K562 (cell line): ENCODE data around the gene ZMAT2. TPM values are rescaled to one million over a fixed set of nuclear protein-coding genes. Genes with fewer than 3 reads are reported as not detected.

Experiments
- ATAC-seq: fragments of 200-7000 bp; cut with Tn5 transposase; 3 replicates; pipeline ENCODE4 v1.9.1; 2020; ENCODE audit warnings: moderate library complexity
- BruUV-seq: library from RNA; stranded (reverse); fragments of 400-500 nt; replicated peaks from 2 replicates; lab custom pipeline; 2021; lab: Mats Ljungman, UMichigan
- CTCF ChIA-PET: fragments of 300-600 bp; formaldehyde crosslinking; extraction: SDS; loops from one replicate; lab custom pipeline; 2021; ENCODE audit warnings: low intra/inter-chr PET ratio; lab: Yijun Ruan, JAX
- POLR2A ChIA-PET: fragments of 300-600, 350-650 bp; sonication (Branson Sonifier 250); formaldehyde crosslinking; extraction: SDS; loops from one replicate; lab custom pipeline; 2021; ENCODE audit warnings: antibody characterized with exemption, inconsistent platforms; lab: Yijun Ruan, JAX
- DNase-seq, 4 experiments: peaks; one replicate each; pipeline versions ENCODE4 v3.0.0 to v3.0.0-alpha.2; 2011 to 2018; ENCODE audit warnings: low spot score in 3 of 4, mixed read lengths in 3 of 4; ENCODE audit errors: extremely low read depth in 1 of 4
- FAIRE-seq: peaks from 2 replicates; lab custom pipeline; 2011; peaks lifted over from hg19 to GRCh38; lab: Jason Lieb, UNC
- H2AFZ ChIP-seq: 2 replicates; pipeline ENCODE4 v1.6.0; 2011; ENCODE audit warnings: low read depth, low read length, control low read depth, inconsistent platforms
- H3K27ac ChIP-seq: fragments of 200-600 bp; 3 replicates; pipeline ENCODE4 v1.8.0; 2011; ENCODE audit warnings: low read depth, mild to moderate bottlenecking, control low read depth, inconsistent platforms, low read length, moderate library complexity, mixed read lengths; ENCODE audit errors: extremely low read depth
- H3K27me3 ChIP-seq, 2 experiments: fragments of 300-600 bp in 1 of 2; 2 replicates in 1 of 2; 3 replicates in 1 of 2; pipeline versions ENCODE4 v1.6.0 to v1.8.0; 2011; ENCODE audit warnings: inconsistent platforms in 2 of 2, low read length in 2 of 2, mild to moderate bottlenecking in 1 of 2, mixed read lengths in 1 of 2, moderate library complexity in 1 of 2; ENCODE audit not compliant: control insufficient read depth in 2 of 2, insufficient read depth in 2 of 2
- H3K36me3 ChIP-seq: fragments of 300-600 bp; 3 replicates; pipeline ENCODE4 v1.8.0; 2011; ENCODE audit warnings: mild to moderate bottlenecking, low read length, inconsistent platforms; ENCODE audit not compliant: control insufficient read depth, insufficient read depth
- H3K4me1 ChIP-seq, 2 experiments: fragments of 200-600 bp in 1 of 2; replicated peaks in 1 of 2; 2 replicates in 1 of 2; 3 replicates in 1 of 2; pipeline versions ENCODE4 v1.5.1 to v1.8.0; 2011; ENCODE audit warnings: inconsistent platforms in 2 of 2, low read length in 2 of 2, mild to moderate bottlenecking in 1 of 2, mixed read lengths in 1 of 2, moderate library complexity in 1 of 2; ENCODE audit not compliant: control insufficient read depth in 2 of 2, insufficient read depth in 2 of 2
- H3K4me2 ChIP-seq: 2 replicates; pipeline ENCODE4 v1.6.1; 2011; ENCODE audit warnings: low read length, control low read depth, inconsistent platforms, mixed read lengths; ENCODE audit not compliant: insufficient read depth
- H3K4me3 ChIP-seq: fragments of 200-600 bp; sonication (generic), shearing (Covaris generic); 2 replicates; pipeline ENCODE4 v1.5.1; 2016; ENCODE audit warnings: control low read depth, inconsistent platforms
- H3K79me2 ChIP-seq: fragments of 200-600 bp; 3 replicates; pipeline ENCODE4 v1.8.0; 2011; ENCODE audit warnings: low read length, inconsistent platforms; ENCODE audit not compliant: control insufficient read depth, insufficient read depth
- H3K9ac ChIP-seq, 2 experiments: 2 replicates each; pipeline versions ENCODE4 v1.6.0 to v1.6.1; 2011; ENCODE audit warnings: low read depth in 2 of 2, low read length in 2 of 2, control low read depth in 1 of 2, inconsistent platforms in 1 of 2, mild to moderate bottlenecking in 1 of 2, mixed read lengths in 1 of 2; ENCODE audit not compliant: insufficient read depth in 1 of 2
- H3K9me1 ChIP-seq: one replicate; pipeline ENCODE4 v1.6.0; 2011; ENCODE audit warnings: inconsistent platforms, mild to moderate bottlenecking, low read length, moderate library complexity; ENCODE audit not compliant: control insufficient read depth, insufficient read depth
- H3K9me3 ChIP-seq: replicated peaks from 2 replicates; pipeline ENCODE4 v1.5.1; 2011; ENCODE audit warnings: low read depth, low read length, inconsistent platforms; ENCODE audit not compliant: control insufficient read depth, insufficient read depth
- H4K20me1 ChIP-seq: replicated peaks from 2 replicates; pipeline ENCODE4 v1.6.1; 2011; ENCODE audit warnings: low read length, inconsistent platforms, mixed read lengths; ENCODE audit not compliant: control insufficient read depth, insufficient read depth
- ARID1B ChIP-seq: fragments of 450-650 bp; IDR thresholded peaks from 2 replicates; pipeline ENCODE4 v1.6.1; 2016; ENCODE audit warnings: antibody characterized with exemption, mild to moderate bottlenecking, inconsistent platforms
- CBX3 ChIP-seq, 2 experiments: IDR thresholded peaks; 1 replicate in 1 of 2; 2 replicates in 1 of 2; pipeline ENCODE4 v1.6.1; 2012; ENCODE audit warnings: inconsistent platforms in 2 of 2, low read length in 2 of 2, borderline replicate concordance in 1 of 2, control low read depth in 1 of 2
- CREM ChIP-seq: IDR thresholded peaks from 2 replicates; pipeline ENCODE4 v1.6.1; 2014; ENCODE audit warnings: antibody characterized with exemption, low read depth
- DACH1 ChIP-seq: fragments of 450-650 bp; IDR thresholded peaks from 2 replicates; pipeline ENCODE4 v1.6.1; 2018; ENCODE audit not compliant: partially characterized antibody
- ETS2 ChIP-seq: IDR thresholded peaks from 2 replicates; pipeline ENCODE4 v1.6.1; 2016; ENCODE audit warnings: borderline replicate concordance, missing genetic modification characterization, mild to moderate bottlenecking, moderate library complexity, missing compliant biosample characterization; ENCODE audit not compliant: poor library complexity, severe bottlenecking
- KDM1A ChIP-seq, 2 experiments: fragments of 450-650 bp; IDR thresholded peaks; 2 replicates each; pipeline ENCODE4 v1.6.1; 2016; ENCODE audit warnings: mild to moderate bottlenecking in 2 of 2
- MEIS2 ChIP-seq: fragments of 450-650 bp; IDR thresholded peaks from 2 replicates; pipeline ENCODE4 v1.6.1; 2014; ENCODE audit warnings: mild to moderate bottlenecking; ENCODE audit not compliant: partially characterized antibody
- MNT ChIP-seq, 2 experiments: fragments of 450-650 bp; conservative IDR thresholded peaks; 2 replicates each; pipeline ENCODE4 v1.6.1; 2017; ENCODE audit warnings: mild to moderate bottlenecking in 2 of 2, moderate library complexity in 2 of 2
- POLR2G ChIP-seq: fragments of 200-400 bp; formaldehyde crosslinking; IDR thresholded peaks from 2 replicates; pipeline ENCODE4 v1.6.1; 2017; ENCODE audit warnings: low read depth, mild to moderate bottlenecking, antibody characterized with exemption, low read length, moderate library complexity
- STAT5A ChIP-seq: IDR thresholded peaks from 2 replicates; pipeline ENCODE4 v1.6.1; 2012; ENCODE audit warnings: low read length, inconsistent platforms, borderline replicate concordance
- TRIM24 ChIP-seq, 2 experiments: fragments of 450-650 bp; IDR thresholded peaks; 2 replicates each; pipeline ENCODE4 v1.6.1; 2016
- TRIM28 ChIP-seq: fragments of 450-650 bp; IDR thresholded peaks from 2 replicates; pipeline ENCODE4 v1.6.1; 2017
- USF2 ChIP-seq: sonication (generic); formaldehyde crosslinking; IDR thresholded peaks from 2 replicates; pipeline ENCODE4 v1.5.0; 2020; ENCODE audit warnings: missing genetic modification reagents
- ZNF175 ChIP-seq: fragments of 200-800 bp; sonication (Bioruptor generic); IDR thresholded peaks from 2 replicates; pipeline ENCODE4 v1.6.1; 2016; ENCODE audit warnings: low read depth, mild to moderate bottlenecking, missing genetic modification characterization, missing compliant biosample characterization
- ZNF23 ChIP-seq: fragments of 250-450 bp; sonication (Bioruptor Pico); IDR thresholded peaks from 2 replicates; pipeline ENCODE4 v1.4.0; 2020; ENCODE audit warnings: mild to moderate bottlenecking
- ZNF253 ChIP-seq: fragments of 250-450 bp; sonication (Bioruptor Pico); conservative IDR thresholded peaks from 2 replicates; pipeline ENCODE4 v1.6.1; 2021; ENCODE audit warnings: mild to moderate bottlenecking
- ZNF316 ChIP-seq: fragments of 450-650 bp; IDR thresholded peaks from 2 replicates; pipeline ENCODE4 v1.6.1; 2016
- ZNF584 ChIP-seq: fragments of 200-800 bp; sonication (Bioruptor generic); IDR thresholded peaks from 2 replicates; pipeline ENCODE4 v1.6.1; 2016; ENCODE audit warnings: low read depth, mild to moderate bottlenecking, missing genetic modification characterization, missing compliant biosample characterization
- WGBS: fragments of 100-300 bp; shearing (Covaris generic); methylation state at CpG from one replicate; pipeline ENCODE4 v1.1.6; 2016; ENCODE audit warnings: low coverage, mixed read lengths; ENCODE audit not compliant: insufficient coverage; ENCODE audit errors: missing lambda C conversion rate; 5-methylcytosine and 5-hydroxymethylcytosine counted together
- in situ Hi-C: fragments of 300-500 bp; cut with MboI; formaldehyde crosslinking; loops from 4 replicates; pipeline ENCODE4 v1.15.0; 2018; ENCODE audit warnings: inconsistent platforms, mixed read lengths
- intact Hi-C: fragments of 100-400 bp; cut with micrococcal nuclease; formaldehyde crosslinking; loops from 2 replicates; pipeline ENCODE4 v1.14.2; 2022
- polyA plus RNA-seq, 8 experiments: library from polyadenylated mRNA; depleted of rRNA in 4 of 8; stranded (reverse) in 5 of 8; unstranded in 3 of 8; fragments of >200 nt; fragmentation: Nextera tagmentation in 2 of 8; fragmentation: Illumina TruSeq in 1 of 8; extraction: Ambion mirVana in 2 of 8; extraction: Trizol in 1 of 8; gene quantifications; 2 replicates each; pipeline versions ENCODE4 v1.2.1 to v1.2.3, GENCODE V29; 2011 to 2014; ENCODE audit warnings: inconsistent platforms in 1 of 8, missing spikeins in 1 of 8
- total RNA-seq, 7 experiments: library from RNA; depleted of rRNA in 6 of 7; stranded (reverse); fragments of >200 nt in 6 of 7; fragmentation: Illumina TruSeq in 2 of 7; extraction: Trizol in 2 of 7; gene quantifications; 2 replicates each; pipeline versions ENCODE4 v1.2.1 to v1.2.3, GENCODE V29; 2011 to 2021; ENCODE audit warnings: low replicate concordance in 1 of 7

Gene ZMAT2
- total and polyA plus RNA-seq, 9 of the 15 experiments (the other 6 are each of a cell fraction or from before 2014, with no cell fraction given), result 44.2 to 101 (median 69.2) TPM

- TF ChIP-seq MEIS2, result peak; percentile 98
- TF ChIP-seq USF2 (CRISPR knock-in tag), result no peak
- peak; percentile 15; the same call in 1 of the 2 replicates for TF ChIP-seq CREM
- peak; percentile 61; the same call in 1 of the 2 replicates for TF ChIP-seq STAT5A
- TF ChIP-seq ZNF253, result no peak
- TF ChIP-seq ZNF175 (CRISPR knock-in tag), result no peak
- TF ChIP-seq ZNF584, result no peak
- TF ChIP-seq ARID1B, result peak; percentile 75
- TF ChIP-seq TRIM24 (IDR thresholded peaks at IDR 0.05), result 0 out of 4 replicates have a peak, but pooled peaks of 1 of the 2 experiments have one; percentile 7
- TF ChIP-seq DACH1, result peak; percentile 54
- TF ChIP-seq ZNF23, result no peak
These were observed 21.3 kb upstream of the ZMAT2 start (continued) for GRCh38 chr5:140678993-140679392.

- Histone ChIP-seq H4K20me1 (no peaks in the 10 kb centered on the region), H3K4me2 (peak overlapping the region; percentile 98), H3K36me3 (peaks cover 54% of the 10 kb centered on the region), H3K27ac (peak overlapping the region; percentile 80), H3K9me3 (no peaks in the 10 kb centered on the region), H3K27me3 (no peaks in the 10 kb centered on the region), H3K79me2 (peaks cover 42% of the 10 kb centered on the region), H3K9ac (peak overlapping the region; percentile 76 to 99), H3K4me3 (peak overlapping the region; percentile 68), H3K4me1 (peaks cover 5 to 14% of the 10 kb centered on the region in 2 experiments; a peak in 3 of 5 replicates), H2AFZ (peak overlapping the region; percentile 95), H3K9me1 (no peaks in the 10 kb centered on the region)
- POLR2A ChIA-PET, result interaction anchor here (0.6 to 2.2 kb wide), 15 partner anchors 11 to 289 kb away, joined by 3 to 29 read pairs (median 6); partner anchors contain the start of genes ANKHD1, DND1, EIF4EBP3 and IK
- intact Hi-C loops, result loop anchor here (2.0 kb wide), 1 partner anchor 26 kb away; the partner anchor contains the start of gene WDR55
- TF ChIP-seq ETS2 (tag) (no peak), TRIM28 (peak; percentile 74; the same call in 1 of the 2 replicates), CBX3 (IDR thresholded peaks at IDR 0.05; ENCODE audit: borderline replicate concordance in 1 of 2, low read length in 2 of 2) (peak in 1 of 2 experiments; percentile 51; a peak in 1 of 3 replicates), TRIM24 (IDR thresholded peaks at IDR 0.05) (peak; percentile 14 to 45; a peak in 2 of 4 replicates), KDM1A (IDR thresholded peaks at IDR 0.05) (0 out of 4 replicates have a peak, but pooled peaks of 1 of the 2 experiments have one; percentile 5), POLR2G (no peak), ZNF316 (peak; percentile 88), MNT (conservative IDR thresholded peaks at IDR 0.05) (no peak)
- DNase-seq (peak in 1 of 4 experiments; percentile 24), FAIRE-seq (no peak), ATAC-seq (peak; percentile 19)
- BruUV-seq, result TSS peak; percentile 70
- 44% methylated on average over 8 of the region's 8 CpGs for WGBS
- in situ Hi-C loops, result no loop called here
- CTCF ChIA-PET, result no interaction called here
These were observed 9.8 kb upstream of the ZMAT2 start for GRCh38 chr5:140690376-140690932.
